ENCODE results near the gene DISC1. TPM values are rescaled to one million over a fixed set of nuclear protein-coding genes. Genes with fewer than 3 reads are reported as not detected.
A peak's percentile ranks its signal among the peaks of the same experiment; 100 is the strongest.

The DISC1 gene
- total RNA-seq, 6 experiments from 2014 or later = 1.8 to 3.3 (median 2.4) TPM

DNA sequence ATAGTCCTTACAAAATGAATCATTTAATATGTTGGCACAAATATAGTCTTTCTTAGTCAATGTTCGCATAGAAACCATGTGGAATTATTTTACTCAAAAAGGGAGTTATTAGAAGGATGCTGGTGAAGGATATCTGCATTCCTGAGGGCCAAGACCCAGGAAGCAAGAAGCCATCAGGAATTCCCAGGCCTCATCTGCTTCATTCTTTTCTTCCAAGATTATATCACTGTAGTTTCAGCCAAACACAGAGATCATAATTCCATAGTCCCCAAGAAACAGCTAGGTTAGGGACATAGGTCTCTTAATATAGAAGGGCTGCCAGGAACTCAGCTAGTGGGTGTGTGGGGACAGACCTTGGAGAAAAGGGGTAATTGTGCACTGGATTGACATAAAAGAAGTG lies 28.6 kb upstream of the DISC1 start:
- no peaks in the 10 kb centered on the region for H3K4me1 ChIP-seq
- H3K36me3 ChIP-seq = no peaks in the 10 kb centered on the region
- H3K27me3 ChIP-seq = no peaks in the 10 kb centered on the region
- WGBS (ENCODE audit: insufficient coverage, low coverage, low lambda C conversion rate, missing lambda C conversion rate) = 69% methylated on average over 1 of the region's 1 CpG
- H3K9me3 ChIP-seq = no peaks in the 10 kb centered on the region
- no peak overlapping the region for H3K4me3 ChIP-seq
- intact Hi-C loops (cut with DNase I) = loop anchor here in 1 of 2 donors (10.0 kb wide), 1 partner anchor 243 kb away; no protein-coding TSS in a partner anchor
- TF ChIP-seq, protein P1, sequence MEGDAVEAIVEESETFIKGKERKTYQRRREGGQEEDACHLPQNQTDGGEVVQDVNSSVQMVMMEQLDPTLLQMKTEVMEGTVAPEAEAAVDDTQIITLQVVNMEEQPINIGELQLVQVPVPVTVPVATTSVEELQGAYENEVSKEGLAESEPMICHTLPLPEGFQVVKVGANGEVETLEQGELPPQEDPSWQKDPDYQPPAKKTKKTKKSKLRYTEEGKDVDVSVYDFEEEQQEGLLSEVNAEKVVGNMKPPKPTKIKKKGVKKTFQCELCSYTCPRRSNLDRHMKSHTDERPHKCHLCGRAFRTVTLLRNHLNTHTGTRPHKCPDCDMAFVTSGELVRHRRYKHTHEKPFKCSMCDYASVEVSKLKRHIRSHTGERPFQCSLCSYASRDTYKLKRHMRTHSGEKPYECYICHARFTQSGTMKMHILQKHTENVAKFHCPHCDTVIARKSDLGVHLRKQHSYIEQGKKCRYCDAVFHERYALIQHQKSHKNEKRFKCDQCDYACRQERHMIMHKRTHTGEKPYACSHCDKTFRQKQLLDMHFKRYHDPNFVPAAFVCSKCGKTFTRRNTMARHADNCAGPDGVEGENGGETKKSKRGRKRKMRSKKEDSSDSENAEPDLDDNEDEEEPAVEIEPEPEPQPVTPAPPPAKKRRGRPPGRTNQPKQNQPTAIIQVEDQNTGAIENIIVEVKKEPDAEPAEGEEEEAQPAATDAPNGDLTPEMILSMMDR (IDR thresholded peaks at IDR 0.05) = no peak
- TF ChIP-seq POLR2A (IDR thresholded peaks at IDR 0.05) = no peak
- DNase-seq = no peak
- no peak overlapping the region for H3K27ac ChIP-seq
- no peak for ATAC-seq

- intact Hi-C loops (cut with DNase I) = no loop called here
- TF ChIP-seq, protein P1 (IDR thresholded peaks at IDR 0.05) = no peak
- no peak for TF ChIP-seq POLR2A (IDR thresholded peaks at IDR 0.05)
- H3K27me3 ChIP-seq = no peaks in the 10 kb centered on the region
- 49% methylated on average over 7 of the region's 7 CpGs for WGBS (ENCODE audit: insufficient coverage, low coverage, low lambda C conversion rate, missing lambda C conversion rate)
- no peak for DNase-seq
- no peaks in the 10 kb centered on the region for H3K9me3 ChIP-seq
- no peak for ATAC-seq
- H3K27ac ChIP-seq = peak overlapping the region in 1 of 3 donors; percentile 3
- no peaks in the 10 kb centered on the region for H3K36me3 ChIP-seq
- no peaks in the 10 kb centered on the region for H3K4me1 ChIP-seq
- no peak overlapping the region for H3K4me3 ChIP-seq
Observed at GRCh38 chr1:231600458-231600976, 26.1 kb upstream of the DISC1 start.

DNA sequence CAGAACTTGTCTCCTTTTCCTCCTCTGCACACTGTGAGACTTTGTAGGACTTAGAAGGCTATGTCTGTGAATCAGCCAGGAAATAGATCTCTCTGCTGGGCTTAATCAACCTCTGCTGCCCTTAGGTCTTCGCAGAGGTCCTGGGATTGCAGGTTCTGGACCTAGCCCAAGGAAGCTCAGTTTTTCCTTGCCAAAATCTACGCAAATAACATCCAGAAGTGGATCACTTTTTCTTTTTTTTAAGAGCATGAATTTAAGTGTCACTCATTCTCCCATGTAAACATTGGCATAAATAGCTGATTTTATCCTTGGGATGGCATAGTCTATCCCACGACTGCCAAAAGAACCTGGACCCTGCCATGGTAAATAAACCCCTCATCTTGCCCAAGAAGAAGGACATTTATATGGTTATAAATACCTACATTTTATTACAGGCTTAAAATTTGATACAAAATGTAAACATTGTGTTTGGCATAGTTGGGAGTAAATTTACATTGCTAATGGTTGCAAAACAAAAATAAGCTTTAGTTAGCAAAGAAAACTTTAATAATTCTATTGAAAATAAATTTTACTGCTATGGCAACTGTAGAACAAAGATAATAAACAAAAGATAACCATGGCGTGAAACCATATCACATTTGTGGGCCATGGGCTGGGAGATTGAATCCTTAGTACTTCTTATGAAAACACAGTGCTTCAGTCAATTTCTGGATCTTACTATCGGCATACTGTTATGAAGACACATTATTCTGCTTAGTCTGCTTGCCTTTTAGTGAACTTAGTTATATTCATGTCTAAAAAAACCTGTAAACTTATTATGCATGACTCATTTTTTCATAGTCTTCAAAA lies 24.5 kb upstream of the DISC1 start:
- 40% methylated on average over 5 of the region's 5 CpGs for WGBS (ENCODE audit: insufficient coverage, low coverage, low lambda C conversion rate, missing lambda C conversion rate)
- DNase-seq (no peak), ATAC-seq (peak in 3 of 4 donors; percentile 18 to 69 (median 65))
- Histone ChIP-seq H3K9me3 (no peaks in the 10 kb centered on the region), H3K27me3 (no peaks in the 10 kb centered on the region), H3K4me1 (no peaks in the 10 kb centered on the region), H3K27ac (no peak overlapping the region), H3K36me3 (no peaks in the 10 kb centered on the region), H3K4me3 (no peak overlapping the region)
- no peak for TF ChIP-seq POLR2A (IDR thresholded peaks at IDR 0.05)
- TF ChIP-seq, protein P1 (IDR thresholded peaks at IDR 0.05) = no peak
- intact Hi-C loops (cut with DNase I) = no loop called here

- TF ChIP-seq POLR2A (IDR thresholded peaks at IDR 0.05) = no peak
- TF ChIP-seq, protein P1 (IDR thresholded peaks at IDR 0.05) = no peak
- Histone ChIP-seq H3K27ac (no peak overlapping the region), H3K4me3 (no peak overlapping the region), H3K27me3 (no peaks in the 10 kb centered on the region), H3K36me3 (no peaks in the 10 kb centered on the region), H3K4me1 (no peaks in the 10 kb centered on the region), H3K9me3 (no peaks in the 10 kb centered on the region)
- ATAC-seq (no peak), DNase-seq (no peak)
- WGBS (ENCODE audit: insufficient coverage, low coverage, low lambda C conversion rate, missing lambda C conversion rate) = 81% methylated on average over 4 of the region's 4 CpGs
- intact Hi-C loops (cut with DNase I) = no loop called here
Observed at GRCh38 chr1:231602673-231602984, 24.0 kb upstream of the DISC1 start.
